HepG2 (cell line): ENCODE data around the gene TXNL4A. TPM values are rescaled to one million over a fixed set of nuclear protein-coding genes. Genes with fewer than 3 reads are reported as not detected.
A peak's percentile ranks its signal among the peaks of the same experiment; 100 is the strongest.

Experiments used
- ATAC-seq: fragments of 200-7000 bp; cut with Tn5 transposase; 3 replicates; pipeline ENCODE4 v1.9.1; 2020; ENCODE audit warnings: mild to moderate bottlenecking, moderate library complexity
- BruUV-seq: library from RNA; stranded (reverse); fragments of 400-500 nt; replicated peaks from 2 replicates; lab custom pipeline; 2021; lab: Mats Ljungman, UMichigan
- CTCF ChIA-PET: fragments of 300-600 bp; formaldehyde crosslinking; extraction: SDS; loops from one replicate; lab custom pipeline; 2021; ENCODE audit warnings: low total read pairs, inconsistent platforms, low intra/inter-chr PET ratio; lab: Yijun Ruan, JAX
- POLR2A ChIA-PET: fragments of 350-600 bp; sonication (Branson Sonifier 250); formaldehyde crosslinking; loops from one replicate; lab custom pipeline; 2020; ENCODE audit warnings: antibody characterized with exemption, inconsistent platforms; lab: Yijun Ruan, JAX
- DNase-seq: peaks from one replicate; pipeline ENCODE4 v3.0.0-alpha.2; 2015; ENCODE audit warnings: low spot score
- FAIRE-seq: peaks from 3 replicates; lab custom pipeline; 2011; peaks lifted over from hg19 to GRCh38; lab: Jason Lieb, UNC
- H2AFZ ChIP-seq: one replicate; pipeline ENCODE4 v1.6.1; 2011; ENCODE audit warnings: low read length, inconsistent platforms
- H3K27ac ChIP-seq: fragments of 300-600 bp; 3 replicates; pipeline ENCODE4 v1.8.0; 2011; ENCODE audit warnings: mixed run types, mild to moderate bottlenecking, mixed read lengths, low read length, inconsistent platforms; ENCODE audit not compliant: insufficient read depth; ENCODE audit errors: extremely low read length
- H3K27me3 ChIP-seq, 2 experiments: fragments of 200-600 bp in 1 of 2; 2 replicates in 1 of 2; 3 replicates in 1 of 2; pipeline versions ENCODE4 v1.6.0 to v1.8.0; 2011; ENCODE audit warnings: low read length in 2 of 2, mild to moderate bottlenecking in 2 of 2, moderate library complexity in 2 of 2, inconsistent platforms in 1 of 2; ENCODE audit not compliant: insufficient read depth in 2 of 2, control insufficient read depth in 1 of 2
- H3K36me3 ChIP-seq, 2 experiments: fragments of 200-600 bp in 1 of 2; replicated peaks in 1 of 2; 2 replicates in 1 of 2; 3 replicates in 1 of 2; pipeline versions ENCODE4 v1.5.1 to v1.8.0; 2011; ENCODE audit warnings: low read length in 2 of 2, inconsistent platforms in 1 of 2; ENCODE audit not compliant: insufficient read depth in 2 of 2, control insufficient read depth in 1 of 2
- H3K4me1 ChIP-seq: 2 replicates; pipeline ENCODE4 v1.5.1; 2012; ENCODE audit warnings: low read length, inconsistent platforms; ENCODE audit not compliant: insufficient read depth
- H3K4me2 ChIP-seq: 2 replicates; pipeline ENCODE4 v1.6.0; 2011; ENCODE audit warnings: low read depth, low read length, inconsistent platforms
- H3K4me3 ChIP-seq, 3 experiments: fragments of 200-600 bp in 1 of 3; sonication (generic), shearing (Covaris generic) in 1 of 3; replicated peaks in 1 of 3; 2 replicates each; pipeline ENCODE4 v1.5.1; 2011 to 2016; ENCODE audit warnings: low read length in 3 of 3, inconsistent platforms in 2 of 3, low read depth in 2 of 3, mild to moderate bottlenecking in 2 of 3, control low read depth in 1 of 3, mixed read lengths in 1 of 3; ENCODE audit not compliant: insufficient read depth in 1 of 3
- H3K79me2 ChIP-seq: one replicate; pipeline ENCODE4 v1.6.1; 2011; ENCODE audit warnings: low read length, inconsistent platforms; ENCODE audit not compliant: insufficient read depth
- H3K9ac ChIP-seq: 2 replicates; pipeline ENCODE4 v1.6.0; 2011; ENCODE audit warnings: mild to moderate bottlenecking, low read depth, low read length, inconsistent platforms; ENCODE audit not compliant: insufficient read depth
- H3K9me3 ChIP-seq: 2 replicates; pipeline ENCODE4 v1.5.1; 2012; ENCODE audit warnings: mild to moderate bottlenecking, low read length
- H4K20me1 ChIP-seq: 2 replicates; pipeline ENCODE4 v1.6.0; 2011; ENCODE audit warnings: inconsistent platforms, mild to moderate bottlenecking, low read length, moderate library complexity; ENCODE audit not compliant: insufficient read depth
- DPF2 ChIP-seq: sonication (generic); formaldehyde crosslinking; IDR thresholded peaks from 2 replicates; pipeline ENCODE4 v1.4.0; 2020; ENCODE audit warnings: mild to moderate bottlenecking, low read depth, missing genetic modification reagents, borderline replicate concordance
- FIP1L1 ChIP-seq: fragments of 200-400 bp; formaldehyde crosslinking; IDR thresholded peaks from 2 replicates; pipeline ENCODE4 v1.6.1; 2018; ENCODE audit warnings: low read depth, mild to moderate bottlenecking, low read length, moderate library complexity, borderline replicate concordance; ENCODE audit not compliant: insufficient read depth
- PRMT3 ChIP-seq: sonication (generic); formaldehyde crosslinking; IDR thresholded peaks from 2 replicates; pipeline ENCODE4 v1.8.1; 2022; ENCODE audit warnings: low read depth, mild to moderate bottlenecking, moderate library complexity, missing genetic modification reagents, borderline replicate concordance
- RNF2 ChIP-seq: fragments of 450-650 bp; conservative IDR thresholded peaks from 2 replicates; pipeline ENCODE4 v1.6.1; 2016; ENCODE audit warnings: low read depth
- SIX4 ChIP-seq: sonication (generic); formaldehyde crosslinking; IDR thresholded peaks from 2 replicates; pipeline ENCODE4 v1.4.0; 2020; ENCODE audit warnings: missing genetic modification reagents
- SOX5 ChIP-seq: IDR thresholded peaks from 2 replicates; pipeline ENCODE4 v1.6.1; 2016; ENCODE audit warnings: borderline replicate concordance
- ZBTB7A ChIP-seq: sonication (generic); formaldehyde crosslinking; IDR thresholded peaks from 2 replicates; pipeline ENCODE4 v1.8.0; 2022; ENCODE audit warnings: mild to moderate bottlenecking, missing genetic modification reagents
- ZNF230 ChIP-seq: sonication (generic); formaldehyde crosslinking; IDR thresholded peaks from 2 replicates; pipeline ENCODE4 v1.4.0; 2020; ENCODE audit warnings: mild to moderate bottlenecking, missing genetic modification reagents
- ZNF235 ChIP-seq: sonication (generic); formaldehyde crosslinking; IDR thresholded peaks from 2 replicates; pipeline ENCODE4 v1.8.1; 2023; ENCODE audit warnings: mild to moderate bottlenecking, missing genetic modification reagents, borderline replicate concordance
- ZNF44 ChIP-seq: sonication (generic); formaldehyde crosslinking; IDR thresholded peaks from 2 replicates; pipeline ENCODE4 v1.5.1; 2020; ENCODE audit warnings: mild to moderate bottlenecking, missing genetic modification reagents
- WGBS: methylation state at CpG from one replicate; pipeline ENCODE4 v1.1.6; 2017; ENCODE audit warnings: low lambda C conversion rate; 5-methylcytosine and 5-hydroxymethylcytosine counted together
- in situ Hi-C: cut with HindIII; loops from 2 replicates; pipeline ENCODE4 v1.10.0; 2017; ENCODE audit warnings: low pct_unique_long_range_greater_than_20kb; ENCODE audit not compliant: extremely low pct_ligation_motif_present
- intact Hi-C: fragments of 100-400 bp; cut with micrococcal nuclease; formaldehyde crosslinking; loops from one replicate; pipeline ENCODE4 v1.10.0; 2022; ENCODE audit not compliant: unreplicated experiment
- polyA plus RNA-seq, 8 experiments: library from polyadenylated mRNA; depleted of rRNA in 3 of 8; stranded (reverse) in 7 of 8; unstranded in 1 of 8; fragments of >200 nt; fragmentation: Illumina TruSeq in 4 of 8; extraction: Trizol in 4 of 8; gene quantifications; 2 replicates each; pipeline versions ENCODE4 v1.2.1 to v1.2.3, GENCODE V29; 2011 to 2016; ENCODE audit warnings: low read depth in 4 of 8, missing spikeins in 1 of 8, mixed read lengths in 1 of 8; ENCODE audit not compliant: insufficient read depth in 1 of 8
- total RNA-seq, 5 experiments: library from RNA; depleted of rRNA; stranded (reverse); fragments of >200 nt; fragmentation: Illumina TruSeq; extraction: Trizol; gene quantifications; 2 replicates each; pipeline ENCODE4 v1.2.3, GENCODE V29; 2016; ENCODE audit warnings: low read depth in 1 of 5
- TF ChIP-seq, protein P1 (sequence below): IDR thresholded peaks from 2 replicates; pipeline ENCODE4 v1.6.1; 2016; ENCODE audit warnings: missing compliant biosample characterization, missing genetic modification reagents, borderline replicate concordance
- TF ChIP-seq, protein P2 (sequence below): sonication (generic); formaldehyde crosslinking; IDR thresholded peaks from 2 replicates; pipeline ENCODE4 v1.5.0; 2020; ENCODE audit warnings: missing genetic modification reagents
- TF ChIP-seq, protein P3 (sequence below): sonication (generic); formaldehyde crosslinking; IDR thresholded peaks from 2 replicates; pipeline ENCODE4 v1.4.0; 2020; ENCODE audit warnings: mild to moderate bottlenecking, missing genetic modification reagents

The TXNL4A gene
- total and polyA plus RNA-seq, 2 of the 13 experiments (the other 11 are each of a cell fraction or from before 2014, with no cell fraction given) = 172 to 202 TPM

DNA sequence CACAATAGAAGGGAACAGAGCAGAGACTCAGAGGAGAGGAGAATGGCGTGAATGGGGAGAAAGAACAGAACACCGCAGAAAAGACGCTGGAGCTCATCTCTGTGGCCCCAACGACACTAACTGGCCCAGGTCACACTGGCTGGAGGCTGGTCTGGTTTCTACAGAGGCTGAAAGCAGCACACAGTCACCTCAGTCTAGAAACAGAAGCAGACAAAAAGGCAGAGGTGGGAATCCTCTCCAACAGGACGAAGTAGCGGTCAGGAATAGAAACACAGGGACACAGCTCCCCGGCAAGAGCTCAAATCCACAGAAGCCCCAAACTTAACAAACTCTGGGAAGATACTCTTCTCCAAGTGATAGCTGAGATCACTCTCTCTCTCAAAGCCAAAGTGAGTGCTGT, 46.2 kb downstream of the TXNL4A start:
- peak overlapping the region; percentile 26 for H3K27ac ChIP-seq
- no peaks in the 10 kb centered on the region for H3K27me3 ChIP-seq
- intact Hi-C loops = no loop called here
- H3K4me2 ChIP-seq = no peak overlapping the region
- ATAC-seq (no peak), DNase-seq (no peak), FAIRE-seq (no peak)
- H3K4me3 ChIP-seq = no peak overlapping the region
- H3K79me2 ChIP-seq = peaks cover 89% of the 10 kb centered on the region
- 97% methylated on average over 7 of the region's 7 CpGs for WGBS
- H3K4me1 ChIP-seq = peaks cover 77% of the 10 kb centered on the region
- CTCF ChIA-PET = no interaction called here
- POLR2A ChIA-PET = no interaction called here
- BruUV-seq = no TSS peak
- no peak overlapping the region for H2AFZ ChIP-seq
- in situ Hi-C loops = no loop called here
- H3K9me3 ChIP-seq = no peaks in the 10 kb centered on the region
- peaks cover 14% of the 10 kb centered on the region; the same call in 1 of the 2 replicates for H4K20me1 ChIP-seq
- no peak for TF ChIP-seq PRMT3 (CRISPR knock-in tag)
- TF ChIP-seq ZNF44 (CRISPR knock-in tag) = no peak
- TF ChIP-seq DPF2 (CRISPR knock-in tag) = no peak
- no peak for TF ChIP-seq ZNF230 (CRISPR knock-in tag)
- TF ChIP-seq ZBTB7A (CRISPR knock-in tag) = no peak
- TF ChIP-seq RNF2 = no peak
- TF ChIP-seq, protein P1, sequence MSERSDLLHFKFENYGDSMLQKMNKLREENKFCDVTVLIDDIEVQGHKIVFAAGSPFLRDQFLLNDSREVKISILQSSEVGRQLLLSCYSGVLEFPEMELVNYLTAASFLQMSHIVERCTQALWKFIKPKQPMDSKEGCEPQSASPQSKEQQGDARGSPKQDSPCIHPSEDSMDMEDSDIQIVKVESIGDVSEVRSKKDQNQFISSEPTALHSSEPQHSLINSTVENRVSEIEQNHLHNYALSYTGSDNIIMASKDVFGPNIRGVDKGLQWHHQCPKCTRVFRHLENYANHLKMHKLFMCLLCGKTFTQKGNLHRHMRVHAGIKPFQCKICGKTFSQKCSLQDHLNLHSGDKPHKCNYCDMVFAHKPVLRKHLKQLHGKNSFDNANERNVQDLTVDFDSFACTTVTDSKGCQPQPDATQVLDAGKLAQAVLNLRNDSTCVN (CRISPR knock-in tag) = no peak
- TF ChIP-seq ZNF235 (CRISPR knock-in tag) = no peak
- no peak for TF ChIP-seq SOX5
- no peak for TF ChIP-seq FIP1L1
- TF ChIP-seq, protein P2, sequence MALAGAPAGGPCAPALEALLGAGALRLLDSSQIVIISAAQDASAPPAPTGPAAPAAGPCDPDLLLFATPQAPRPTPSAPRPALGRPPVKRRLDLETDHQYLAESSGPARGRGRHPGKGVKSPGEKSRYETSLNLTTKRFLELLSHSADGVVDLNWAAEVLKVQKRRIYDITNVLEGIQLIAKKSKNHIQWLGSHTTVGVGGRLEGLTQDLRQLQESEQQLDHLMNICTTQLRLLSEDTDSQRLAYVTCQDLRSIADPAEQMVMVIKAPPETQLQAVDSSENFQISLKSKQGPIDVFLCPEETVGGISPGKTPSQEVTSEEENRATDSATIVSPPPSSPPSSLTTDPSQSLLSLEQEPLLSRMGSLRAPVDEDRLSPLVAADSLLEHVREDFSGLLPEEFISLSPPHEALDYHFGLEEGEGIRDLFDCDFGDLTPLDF = no peak
- TF ChIP-seq SIX4 = no peak
- TF ChIP-seq, protein P3, sequence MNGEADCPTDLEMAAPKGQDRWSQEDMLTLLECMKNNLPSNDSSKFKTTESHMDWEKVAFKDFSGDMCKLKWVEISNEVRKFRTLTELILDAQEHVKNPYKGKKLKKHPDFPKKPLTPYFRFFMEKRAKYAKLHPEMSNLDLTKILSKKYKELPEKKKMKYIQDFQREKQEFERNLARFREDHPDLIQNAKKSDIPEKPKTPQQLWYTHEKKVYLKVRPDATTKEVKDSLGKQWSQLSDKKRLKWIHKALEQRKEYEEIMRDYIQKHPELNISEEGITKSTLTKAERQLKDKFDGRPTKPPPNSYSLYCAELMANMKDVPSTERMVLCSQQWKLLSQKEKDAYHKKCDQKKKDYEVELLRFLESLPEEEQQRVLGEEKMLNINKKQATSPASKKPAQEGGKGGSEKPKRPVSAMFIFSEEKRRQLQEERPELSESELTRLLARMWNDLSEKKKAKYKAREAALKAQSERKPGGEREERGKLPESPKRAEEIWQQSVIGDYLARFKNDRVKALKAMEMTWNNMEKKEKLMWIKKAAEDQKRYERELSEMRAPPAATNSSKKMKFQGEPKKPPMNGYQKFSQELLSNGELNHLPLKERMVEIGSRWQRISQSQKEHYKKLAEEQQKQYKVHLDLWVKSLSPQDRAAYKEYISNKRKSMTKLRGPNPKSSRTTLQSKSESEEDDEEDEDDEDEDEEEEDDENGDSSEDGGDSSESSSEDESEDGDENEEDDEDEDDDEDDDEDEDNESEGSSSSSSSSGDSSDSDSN = no peak
- H3K9ac ChIP-seq = no peak overlapping the region
- H3K36me3 ChIP-seq = peaks cover 12 to 41% of the 10 kb centered on the region in 2 experiments; a peak in 4 of 5 replicates
